Colon (tissue), 2 donors: ENCODE measurements around the gene PARD3B.

Experiments used
- FAIRE-seq: peaks from 2 replicates; lab custom pipeline; 2012; peaks lifted over from hg19 to GRCh38; lab: Jason Lieb, UNC
- donor health status: control.
- donor health status: control.

Gene PARD3B

DNA sequence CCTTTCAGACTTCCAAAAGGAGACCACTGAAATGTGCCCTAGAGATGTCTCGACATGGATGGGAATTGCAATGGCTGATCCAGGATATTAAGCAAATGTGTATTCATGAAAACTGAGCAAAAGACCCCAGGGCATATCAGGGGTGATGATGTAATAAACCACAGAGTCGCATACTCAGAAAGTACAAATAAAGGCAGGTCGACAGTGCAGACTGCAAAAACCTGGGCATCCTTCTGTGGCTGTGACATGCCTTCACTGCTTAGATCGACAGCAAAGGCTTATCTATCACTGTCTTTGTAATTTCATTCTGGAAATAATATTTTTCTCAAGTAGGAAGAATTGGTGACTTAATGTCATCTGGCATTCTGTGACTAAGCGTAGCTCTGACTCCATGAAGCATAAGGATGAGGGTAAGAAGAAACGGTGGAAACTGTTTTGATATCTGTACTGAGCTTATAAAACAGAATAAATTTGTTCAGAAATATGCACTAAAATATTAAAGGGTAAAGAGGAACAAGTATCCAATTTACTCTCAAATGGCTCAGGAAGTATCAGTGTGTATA lies 1021.4 kb downstream of the PARD3B start:
- no peak for FAIRE-seq

GRCh38 chr2:205568620-205569019 lies 1023.3 kb downstream of the PARD3B start:
- no peak for FAIRE-seq

- FAIRE-seq, result no peak
Observed at GRCh38 chr2:205570648-205571047, 1025.4 kb downstream of the PARD3B start.

GRCh38 chr2:205571360-205571959 lies 1026.2 kb downstream of the PARD3B start:
- FAIRE-seq, result no peak

GRCh38 chr2:205574001-205574400 lies 1028.7 kb downstream of the PARD3B start:
- no peak for FAIRE-seq

DNA sequence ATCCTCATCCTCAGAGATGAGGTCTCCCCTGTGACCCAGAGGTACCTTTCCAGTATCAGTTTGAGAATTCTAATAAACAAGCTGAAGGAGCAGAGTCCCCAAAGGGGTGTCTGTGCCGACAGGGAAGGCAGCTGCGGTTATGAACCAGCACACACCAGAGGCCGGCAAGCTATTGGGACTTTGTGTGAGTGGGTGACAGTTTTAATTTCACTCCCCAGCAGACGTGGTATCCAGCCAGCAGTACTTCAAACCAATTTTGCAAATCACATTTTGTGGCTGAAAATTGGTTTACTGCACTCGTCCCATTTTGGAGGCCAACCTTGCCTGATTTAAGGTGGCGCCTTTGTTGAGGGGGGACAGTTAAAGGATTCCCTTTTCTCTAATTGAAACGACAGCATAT lies 1034.1 kb downstream of the PARD3B start:
- no peak for FAIRE-seq

DNA sequence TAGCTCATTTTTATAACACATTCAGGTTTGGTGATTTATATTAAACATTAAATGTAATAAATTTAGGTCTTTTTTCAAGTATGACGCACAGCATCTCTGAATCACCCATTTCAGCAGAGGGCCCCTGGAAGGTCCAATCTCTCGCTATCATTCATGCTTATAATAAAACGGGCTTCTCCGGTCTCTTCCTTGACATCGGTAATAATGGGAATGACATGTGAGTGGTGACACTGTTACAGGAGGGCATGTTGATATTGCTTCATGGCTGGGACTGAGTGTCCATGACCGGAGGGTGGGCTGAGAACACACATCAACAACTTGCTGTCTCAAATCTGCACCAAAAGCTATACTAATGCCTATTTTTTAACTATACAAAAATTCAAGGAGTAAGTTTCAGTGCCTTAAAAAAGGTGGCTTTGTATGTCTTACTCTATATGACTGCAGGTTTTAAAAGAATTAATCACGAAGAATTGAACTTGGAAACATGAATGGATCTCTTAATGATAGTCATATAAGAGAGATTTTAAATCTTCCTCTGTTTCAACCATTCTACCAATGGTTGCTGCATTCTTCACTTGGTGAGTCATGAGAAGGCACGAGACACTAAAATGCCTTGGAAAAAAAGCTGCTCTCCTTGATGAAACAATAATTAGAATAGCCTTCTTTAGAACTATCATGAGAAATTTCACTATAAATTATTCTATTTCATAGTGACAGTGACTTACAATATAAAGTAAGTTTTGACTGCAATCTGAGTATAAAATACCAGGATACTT lies 1035.1 kb downstream of the PARD3B start:
- no peak for FAIRE-seq

- no peak for FAIRE-seq
Observed at GRCh38 chr2:205582366-205582765, 1037.1 kb downstream of the PARD3B start.

DNA sequence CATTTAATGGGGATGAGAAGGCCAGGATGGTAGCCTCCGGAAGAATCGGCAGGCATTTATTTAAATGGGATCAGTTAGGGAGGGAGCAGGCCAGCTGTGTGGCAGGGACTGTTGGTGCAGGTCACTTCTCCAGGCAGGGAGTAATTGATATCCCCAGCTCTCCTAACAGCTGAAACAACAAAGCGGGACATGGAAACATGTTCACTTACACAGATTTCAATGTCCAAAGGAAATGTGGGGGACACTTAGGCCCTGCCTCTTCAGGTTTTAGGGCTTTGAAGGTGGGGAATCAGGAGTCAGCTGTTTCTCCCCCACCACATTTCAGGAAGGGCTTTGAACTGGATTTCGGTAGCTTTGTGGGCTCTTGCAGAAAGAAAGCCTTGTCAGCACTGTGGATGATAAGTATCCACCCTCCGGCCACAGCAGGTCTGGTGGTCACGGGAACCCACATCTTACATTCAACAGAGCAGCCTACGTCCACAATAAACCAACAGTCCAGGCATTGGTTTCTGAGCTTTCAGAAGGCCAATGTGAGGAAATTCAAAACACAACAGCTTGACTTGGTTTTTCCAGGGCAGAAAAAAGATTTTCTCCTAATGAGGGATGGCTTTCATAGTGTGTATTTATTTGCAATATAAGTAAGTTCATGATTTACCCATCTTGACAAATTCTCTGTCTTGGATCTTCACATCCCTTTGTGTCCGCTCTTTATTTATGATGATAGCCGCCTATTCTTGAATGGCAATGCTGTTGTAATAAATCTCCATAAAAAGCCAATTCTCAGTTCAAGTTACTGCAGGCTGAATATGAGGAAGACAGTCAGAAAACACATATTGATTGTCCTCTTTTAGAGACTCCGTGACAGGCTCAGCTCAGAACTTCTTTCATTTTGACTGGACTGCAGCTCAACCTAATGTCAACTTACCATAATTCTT lies 1040.4 kb downstream of the PARD3B start:
- no peak for FAIRE-seq

DNA sequence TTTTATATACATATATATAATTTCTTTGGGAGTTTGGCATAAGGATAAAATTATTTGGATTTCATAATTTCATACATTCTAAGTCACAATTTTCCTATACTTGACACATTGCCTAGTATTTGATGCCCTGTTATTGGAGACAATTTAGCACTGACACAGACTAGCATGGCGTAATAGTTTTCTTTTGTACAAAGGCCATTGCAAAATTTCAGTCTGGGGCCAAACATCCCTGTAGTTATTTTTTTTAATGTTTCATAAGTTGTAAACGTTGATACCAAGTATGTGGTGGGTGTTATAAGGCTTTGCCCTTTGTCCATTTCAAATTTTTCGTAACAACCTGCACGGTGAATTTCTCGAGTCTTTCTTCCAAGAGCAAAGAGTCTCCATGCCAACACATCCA lies 1041.4 kb downstream of the PARD3B start:
- FAIRE-seq, result no peak

- no peak for FAIRE-seq
Observed at GRCh38 chr2:205589479-205589878, 1044.2 kb downstream of the PARD3B start.

- no peak for FAIRE-seq
Observed at GRCh38 chr2:205590759-205591158, 1045.5 kb downstream of the PARD3B start.

DNA sequence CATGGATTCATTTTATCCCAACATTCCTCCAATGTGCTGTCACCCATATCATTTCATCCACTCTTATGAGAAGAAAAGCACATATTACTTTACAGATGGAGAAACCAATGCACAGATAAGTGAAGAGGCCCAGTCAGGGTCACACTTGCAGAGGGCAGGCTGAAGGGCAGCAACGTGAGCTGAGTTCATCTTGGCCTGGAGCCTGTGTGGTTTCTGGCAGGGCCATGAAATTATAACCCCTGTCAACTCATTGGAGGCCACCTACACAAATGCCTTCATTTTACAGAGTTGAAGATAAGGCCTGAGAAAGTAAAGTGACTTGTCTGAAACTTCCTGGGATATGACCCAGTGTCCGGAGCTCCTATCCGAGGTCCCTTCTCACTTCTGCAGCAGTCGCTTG lies 1048.6 kb downstream of the PARD3B start:
- FAIRE-seq, result no peak

GRCh38 chr2:205596581-205596980 lies 1051.3 kb downstream of the PARD3B start:
- FAIRE-seq, result no peak

DNA sequence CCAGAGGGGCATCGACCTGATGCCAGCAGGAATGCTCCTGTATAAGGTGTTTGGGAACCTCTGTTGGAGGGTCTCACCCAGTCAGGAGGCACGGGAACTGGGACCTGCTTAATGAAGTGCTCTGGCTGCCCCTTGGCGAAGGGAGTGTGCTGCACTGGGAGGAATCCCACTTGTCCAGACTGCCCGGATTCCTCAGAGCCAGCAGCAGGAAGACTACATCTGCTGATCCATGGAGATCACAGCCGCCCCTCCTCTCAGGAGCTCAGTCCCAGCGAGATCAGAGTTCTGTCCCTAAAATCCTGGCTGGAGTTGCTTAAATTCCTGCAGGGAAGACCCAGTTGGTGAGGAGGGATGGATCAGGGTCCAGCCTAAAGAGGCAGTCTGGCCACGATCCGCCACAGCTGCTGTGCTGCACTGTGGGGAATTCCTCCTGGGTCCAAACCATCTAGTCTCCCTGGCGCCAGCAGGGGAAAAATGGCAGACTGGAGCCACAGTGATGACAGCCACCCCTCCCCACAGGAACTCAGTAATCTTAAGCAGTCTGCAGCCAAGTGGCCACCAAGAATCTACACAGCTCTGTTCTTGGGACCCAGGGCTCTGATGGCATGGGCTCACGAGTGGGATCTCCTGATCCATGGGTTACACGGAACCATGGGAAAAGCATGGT lies 1060.5 kb downstream of the PARD3B start:
- no peak for FAIRE-seq

DNA sequence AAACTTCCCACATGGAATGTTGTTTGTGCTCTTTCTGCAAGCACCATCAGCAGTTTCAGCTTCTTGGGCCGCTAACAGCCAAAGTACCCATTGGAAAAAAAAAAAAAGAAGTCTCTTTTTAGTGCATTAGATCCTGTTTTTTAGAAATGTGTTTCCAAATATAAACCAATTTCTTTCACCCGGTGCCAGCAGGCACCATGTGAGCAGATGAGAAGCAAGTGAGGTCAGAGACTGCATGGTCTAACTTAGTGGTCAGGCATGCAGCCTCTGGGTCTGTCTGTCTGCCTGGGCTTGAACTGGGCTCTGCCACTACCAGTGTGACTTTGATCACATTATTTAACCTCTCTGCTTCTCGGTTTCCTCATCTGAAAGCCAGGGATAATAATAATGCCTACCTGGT lies 1061.9 kb downstream of the PARD3B start:
- no peak for FAIRE-seq

- no peak for FAIRE-seq
Observed at GRCh38 chr2:205609113-205609512, 1063.8 kb downstream of the PARD3B start.

DNA sequence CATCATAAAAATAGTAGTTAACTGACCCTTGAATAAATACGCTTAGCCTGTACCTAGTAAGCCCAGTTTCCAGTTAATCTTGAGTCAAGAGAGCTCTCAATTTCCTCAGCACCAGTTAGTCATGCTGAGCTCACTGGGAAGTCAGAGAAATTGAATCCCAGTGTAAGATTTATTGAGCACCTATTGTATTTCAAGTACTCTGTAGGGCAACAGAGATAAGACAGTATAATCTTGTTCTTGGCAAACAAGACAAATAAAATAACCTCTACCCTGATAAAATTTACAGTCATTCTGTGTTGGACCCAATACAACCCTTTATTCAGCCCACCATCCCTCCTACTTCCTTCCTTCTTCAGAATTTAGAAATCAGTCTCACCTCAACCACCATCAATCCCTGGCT lies 1065.2 kb downstream of the PARD3B start:
- no peak for FAIRE-seq

DNA sequence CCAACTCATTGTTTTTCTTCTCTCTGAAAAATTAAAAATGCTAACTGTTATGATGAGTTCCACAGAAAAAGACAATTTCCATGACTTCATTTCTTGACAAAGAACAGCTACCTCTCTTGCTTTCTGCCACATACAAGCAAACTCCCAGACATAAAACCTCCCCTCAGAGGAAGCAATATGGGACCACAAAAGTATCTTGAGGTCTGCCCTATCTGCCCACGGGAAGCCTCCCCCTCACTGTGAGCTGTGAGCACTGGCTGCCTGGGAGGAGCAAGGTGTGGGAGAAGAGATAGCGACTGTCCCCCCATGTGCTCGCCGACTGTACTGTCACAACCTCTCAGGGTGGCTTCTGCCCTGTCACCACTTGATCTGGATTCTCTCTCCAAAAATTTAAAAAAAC lies 1067.4 kb downstream of the PARD3B start:
- FAIRE-seq, result no peak

DNA sequence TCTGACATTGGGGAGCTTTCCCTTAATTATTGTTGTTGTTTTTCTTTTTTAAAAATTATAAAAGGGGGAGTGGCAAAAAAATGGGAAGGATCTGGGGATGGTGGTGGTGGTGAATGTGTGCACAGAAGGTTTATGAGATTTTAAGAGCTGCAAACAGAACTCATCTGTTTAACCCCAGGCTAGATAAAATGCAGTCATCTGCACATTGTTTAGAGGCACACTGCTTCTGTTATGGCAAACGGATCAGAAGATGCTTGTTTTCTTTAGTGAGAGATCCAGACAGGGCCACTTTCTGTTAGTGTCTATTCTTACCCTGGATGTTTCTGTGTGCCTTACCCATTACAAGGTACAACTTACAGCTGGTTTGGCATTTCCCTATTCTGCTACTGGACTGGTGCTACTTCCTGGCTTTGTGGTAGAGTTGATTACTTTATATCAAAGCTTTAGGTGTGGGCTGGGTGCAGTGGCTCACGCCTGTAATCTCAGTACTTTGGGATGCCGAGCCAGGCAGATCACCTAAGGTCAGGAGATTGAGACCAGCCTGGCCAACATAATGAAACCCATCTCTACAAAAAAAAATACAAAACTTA lies 1068.8 kb downstream of the PARD3B start:
- FAIRE-seq, result no peak

DNA sequence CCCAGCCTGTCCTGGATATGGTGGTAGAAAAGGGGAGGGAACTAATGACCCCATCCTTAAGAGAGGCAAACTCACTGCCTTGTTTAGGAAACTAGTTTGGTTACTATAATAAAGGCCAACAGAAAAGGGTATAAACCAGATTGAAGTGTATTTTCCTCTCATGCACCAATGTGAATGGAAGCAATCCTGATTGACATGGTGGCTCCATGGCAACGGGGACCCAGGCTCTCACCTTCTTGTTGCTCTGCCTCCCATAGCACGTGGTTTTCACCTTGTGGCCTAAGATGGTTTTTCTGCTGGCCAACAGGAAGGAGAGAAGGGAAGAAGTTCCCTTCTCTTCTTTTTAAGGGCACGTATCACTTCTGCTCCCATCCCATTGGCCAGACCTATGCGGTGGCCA lies 1069.7 kb downstream of the PARD3B start:
- no peak for FAIRE-seq

DNA sequence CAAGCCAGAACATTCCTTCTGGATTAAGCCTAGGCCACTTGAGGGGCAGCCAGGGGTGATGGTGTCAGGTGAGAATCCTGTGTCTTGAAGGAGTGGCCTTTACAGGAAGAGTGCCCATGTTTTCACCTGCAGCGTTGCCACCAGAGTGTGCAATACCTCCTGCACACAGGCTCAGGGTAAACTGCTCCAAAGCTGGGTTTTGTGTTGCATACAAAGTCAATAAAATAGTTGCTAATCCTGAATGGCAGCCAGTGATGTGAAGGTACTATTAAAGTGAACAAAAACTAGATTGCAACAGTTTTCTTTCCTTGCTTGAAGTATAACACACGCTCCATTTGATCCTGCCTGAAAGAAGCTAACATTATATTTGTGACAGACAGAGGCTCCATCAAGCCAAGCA lies 1072.6 kb downstream of the PARD3B start:
- no peak for FAIRE-seq
